ENCODE data around the gene SKA2. TPM values are rescaled to one million over a fixed set of nuclear protein-coding genes. Genes with fewer than 3 reads are reported as not detected.

Gene SKA2
- total and polyA plus RNA-seq, 4 donors: 10.5 to 29.6 (median 11.7) TPM

- WGBS: 98% methylated on average over 6 of the region's 6 CpGs
- Histone ChIP-seq H3K27me3 (ENCODE audit: control insufficient read depth in 4 of 4, insufficient read depth in 4 of 4, low read length in 3 of 4) (no peaks in the 10 kb centered on the region), H3K9ac (ENCODE audit: low read depth in 1 of 2, low read length in 2 of 2) (no peak overlapping the region), H3K4me3 (ENCODE audit: low read depth in 1 of 3, low read length in 3 of 3) (no peak overlapping the region), H3K4me1 (ENCODE audit: control insufficient read depth in 4 of 4, insufficient read depth in 4 of 4, low read length in 3 of 4) (no peaks in the 10 kb centered on the region), H3K36me3 (ENCODE audit: control insufficient read depth in 4 of 4, insufficient read depth in 3 of 4, low read depth in 1 of 4, low read length in 3 of 4) (peaks cover 2 to 18% (median 7%) of the 10 kb centered on the region in 4 donors), H3K9me3 (ENCODE audit: control insufficient read depth in 4 of 4, low read length in 3 of 4) (no peaks in the 10 kb centered on the region), H3K27ac (ENCODE audit: low read depth in 1 of 2, low read length in 2 of 2) (no peak overlapping the region)
- DNase-seq (ENCODE audit: low spot score): no peak
- no peak for TF ChIP-seq YY1 (IDR thresholded peaks at IDR 0.05)
- no peak for TF ChIP-seq REST (IDR thresholded peaks at IDR 0.05)
- no peak for TF ChIP-seq EGR1 (IDR thresholded peaks at IDR 0.05; ENCODE audit: low read depth in 2 of 2)
- TF ChIP-seq JUND (IDR thresholded peaks at IDR 0.05): no peak
These were observed 87.2 kb downstream of the SKA2 start for GRCh38 chr17:59067756-59068155.

- TF ChIP-seq SP1 (IDR thresholded peaks at IDR 0.05): no peak
- no peak for TF ChIP-seq ATF3 (IDR thresholded peaks at IDR 0.05)
- TF ChIP-seq TAF1 (conservative IDR thresholded peaks at IDR 0.05): no peak
- no peak for TF ChIP-seq GABPA (IDR thresholded peaks at IDR 0.05 in 1 of 2, conservative IDR thresholded peaks at IDR 0.05 in 1 of 2)
- no peak for TF ChIP-seq RXRA (IDR thresholded peaks at IDR 0.05)
- no peak for TF ChIP-seq FOXA1 (IDR thresholded peaks at IDR 0.05)
- no peak for TF ChIP-seq HNF4G (IDR thresholded peaks at IDR 0.05)
- no peak for TF ChIP-seq MAX (IDR thresholded peaks at IDR 0.05)
- no peak for TF ChIP-seq YY1 (IDR thresholded peaks at IDR 0.05)
- TF ChIP-seq CTCF (IDR thresholded peaks at IDR 0.05; ENCODE audit: low read depth, low read length, missing input control): no peak
- TF ChIP-seq JUND (IDR thresholded peaks at IDR 0.05): no peak
- no peak for TF ChIP-seq FOXA2 (IDR thresholded peaks at IDR 0.05)
- no peak for TF ChIP-seq NR2F2 (IDR thresholded peaks at IDR 0.05)
- no peak for TF ChIP-seq RAD21 (IDR thresholded peaks at IDR 0.05)
- no peak for TF ChIP-seq ZBTB33 (IDR thresholded peaks at IDR 0.05)
- no peak for TF ChIP-seq REST (IDR thresholded peaks at IDR 0.05)
- H3K4me1 ChIP-seq (ENCODE audit: control insufficient read depth in 4 of 4, insufficient read depth in 4 of 4, low read length in 3 of 4): no peaks in the 10 kb centered on the region
- no peak for DNase-seq (ENCODE audit: low spot score)
- peaks cover 2 to 18% (median 7%) of the 10 kb centered on the region in 4 donors for H3K36me3 ChIP-seq (ENCODE audit: control insufficient read depth in 4 of 4, insufficient read depth in 3 of 4, low read depth in 1 of 4, low read length in 3 of 4)
- H3K27me3 ChIP-seq (ENCODE audit: control insufficient read depth in 4 of 4, insufficient read depth in 4 of 4, low read length in 3 of 4): no peaks in the 10 kb centered on the region
- H3K27ac ChIP-seq (ENCODE audit: low read depth in 1 of 2, low read length in 2 of 2): no peak overlapping the region
- no peak overlapping the region for H3K9ac ChIP-seq (ENCODE audit: low read depth in 1 of 2, low read length in 2 of 2)
- WGBS: 97% methylated on average over 2 of the region's 2 CpGs
- no peaks in the 10 kb centered on the region for H3K9me3 ChIP-seq (ENCODE audit: control insufficient read depth in 4 of 4, low read length in 3 of 4)
- no peak overlapping the region for H3K4me3 ChIP-seq (ENCODE audit: low read depth in 1 of 3, low read length in 3 of 3)
These were observed 87.6 kb downstream of the SKA2 start for GRCh38 chr17:59067340-59067739.

Data from liver (tissue), 9 donors.